Astrocyte (in vitro differentiated cells and primary cell): ENCODE measurements around the gene CYP4F2. TPM values are rescaled to one million over a fixed set of nuclear protein-coding genes. Genes with fewer than 3 reads are reported as not detected.
"Not testable (repeated sequence)": the region's sequence is repeated elsewhere in the genome, so short reads cannot be mapped to it uniquely, and the experiment has no call there.

Source experiments
- DNase-seq: peaks from one replicate; pipeline ENCODE4 v3.0.0-alpha.2; 2010; ENCODE audit warnings: low read depth
- FAIRE-seq: peaks from 2 replicates; lab custom pipeline; 2011; peaks lifted over from hg19 to GRCh38; lab: Jason Lieb, UNC
- H2AFZ ChIP-seq: 2 replicates; pipeline ENCODE4 v1.6.0; 2012; ENCODE audit warnings: low read depth, low read length, inconsistent platforms
- H3K27ac ChIP-seq: 2 replicates; pipeline ENCODE4 v1.5.1; 2011; ENCODE audit warnings: low read depth, low read length, inconsistent platforms
- H3K27me3 ChIP-seq: 2 replicates; pipeline ENCODE4 v1.6.0; 2011; ENCODE audit warnings: low read length, inconsistent platforms; ENCODE audit not compliant: insufficient read depth
- H3K36me3 ChIP-seq: 2 replicates; pipeline ENCODE4 v1.5.1; 2011; ENCODE audit warnings: low read length, inconsistent platforms; ENCODE audit not compliant: insufficient read depth
- H3K4me1 ChIP-seq: 2 replicates; pipeline ENCODE4 v1.5.1; 2011; ENCODE audit warnings: low read length, inconsistent platforms; ENCODE audit not compliant: insufficient read depth
- H3K4me2 ChIP-seq: 2 replicates; pipeline ENCODE4 v1.6.0; 2012; ENCODE audit warnings: low read length, inconsistent platforms
- H3K4me3 ChIP-seq: 2 replicates; pipeline ENCODE4 v1.5.1; 2011; ENCODE audit warnings: low read depth, mild to moderate bottlenecking, low read length, inconsistent platforms; ENCODE audit not compliant: insufficient read depth
- H3K79me2 ChIP-seq: 2 replicates; pipeline ENCODE4 v1.6.0; 2012; ENCODE audit warnings: mild to moderate bottlenecking, low read length, inconsistent platforms; ENCODE audit not compliant: insufficient read depth
- H3K9ac ChIP-seq: 2 replicates; pipeline ENCODE4 v1.6.0; 2012; ENCODE audit warnings: mild to moderate bottlenecking, low read length, inconsistent platforms
- H3K9me3 ChIP-seq: 2 replicates; pipeline ENCODE4 v1.5.1; 2012; ENCODE audit warnings: low read depth, mild to moderate bottlenecking, low read length, inconsistent platforms; ENCODE audit not compliant: insufficient read depth
- H4K20me1 ChIP-seq: 2 replicates; pipeline ENCODE4 v1.6.0; 2012; ENCODE audit warnings: low read length, inconsistent platforms; ENCODE audit not compliant: insufficient read depth
- H3K27ac Mint-ChIP-seq: one replicate; pipeline ENCODE4 v1.8.0; 2021; ENCODE audit warnings: mild to moderate bottlenecking, mixed read lengths; ENCODE audit not compliant: unreplicated experiment
- H3K27me3 Mint-ChIP-seq: one replicate; pipeline ENCODE4 v1.8.0; 2021; ENCODE audit warnings: low read depth, mixed read lengths; ENCODE audit not compliant: unreplicated experiment
- H3K36me3 Mint-ChIP-seq: one replicate; pipeline ENCODE4 v1.8.0; 2021; ENCODE audit warnings: low read depth, mixed read lengths; ENCODE audit not compliant: unreplicated experiment
- H3K4me1 Mint-ChIP-seq: one replicate; pipeline ENCODE4 v1.8.0; 2021; ENCODE audit warnings: low read depth, mixed read lengths; ENCODE audit not compliant: unreplicated experiment
- H3K4me3 Mint-ChIP-seq: one replicate; pipeline ENCODE4 v1.8.0; 2021; ENCODE audit warnings: mild to moderate bottlenecking, moderate library complexity, mixed read lengths; ENCODE audit not compliant: unreplicated experiment
- H3K9me3 Mint-ChIP-seq: one replicate; pipeline ENCODE4 v1.8.0; 2021; ENCODE audit warnings: mild to moderate bottlenecking, mixed read lengths; ENCODE audit not compliant: unreplicated experiment
- EZH2 ChIP-seq: IDR thresholded peaks from 2 replicates; pipeline ENCODE4 v1.6.1; 2012; ENCODE audit warnings: mild to moderate bottlenecking, low read length, inconsistent platforms; ENCODE audit not compliant: insufficient read depth
- total RNA-seq: library from RNA; stranded (reverse); gene quantifications from 2 replicates; pipeline ENCODE4 v1.2.1, GENCODE V29; 2021
- TF ChIP-seq, protein P1 (sequence below): IDR thresholded peaks from 2 replicates; pipeline ENCODE4 v1.5.1; 2011; ENCODE audit warnings: low read depth, mild to moderate bottlenecking, inconsistent platforms, low read length, moderate library complexity; ENCODE audit not compliant: insufficient read depth

CYP4F2 gene
- total RNA-seq, 1 donor from 2014 or later: not detected

- H2AFZ ChIP-seq: no peak overlapping the region
- no peaks in the 10 kb centered on the region for H3K27me3 ChIP-seq
- Mint-ChIP-seq H3K4me1 (no peaks in the 10 kb centered on the region), H3K27ac (no peak overlapping the region), H3K36me3 (no peaks in the 10 kb centered on the region), H3K4me3 (no peak overlapping the region), H3K9me3 (peaks cover 19% of the 10 kb centered on the region), H3K27me3 (no peaks in the 10 kb centered on the region)
- peaks cover 6% of the 10 kb centered on the region for H3K9me3 ChIP-seq
- H3K4me1 ChIP-seq: no peaks in the 10 kb centered on the region
- no peak overlapping the region for H3K9ac ChIP-seq
- no peak for DNase-seq
- TF ChIP-seq, protein P1, sequence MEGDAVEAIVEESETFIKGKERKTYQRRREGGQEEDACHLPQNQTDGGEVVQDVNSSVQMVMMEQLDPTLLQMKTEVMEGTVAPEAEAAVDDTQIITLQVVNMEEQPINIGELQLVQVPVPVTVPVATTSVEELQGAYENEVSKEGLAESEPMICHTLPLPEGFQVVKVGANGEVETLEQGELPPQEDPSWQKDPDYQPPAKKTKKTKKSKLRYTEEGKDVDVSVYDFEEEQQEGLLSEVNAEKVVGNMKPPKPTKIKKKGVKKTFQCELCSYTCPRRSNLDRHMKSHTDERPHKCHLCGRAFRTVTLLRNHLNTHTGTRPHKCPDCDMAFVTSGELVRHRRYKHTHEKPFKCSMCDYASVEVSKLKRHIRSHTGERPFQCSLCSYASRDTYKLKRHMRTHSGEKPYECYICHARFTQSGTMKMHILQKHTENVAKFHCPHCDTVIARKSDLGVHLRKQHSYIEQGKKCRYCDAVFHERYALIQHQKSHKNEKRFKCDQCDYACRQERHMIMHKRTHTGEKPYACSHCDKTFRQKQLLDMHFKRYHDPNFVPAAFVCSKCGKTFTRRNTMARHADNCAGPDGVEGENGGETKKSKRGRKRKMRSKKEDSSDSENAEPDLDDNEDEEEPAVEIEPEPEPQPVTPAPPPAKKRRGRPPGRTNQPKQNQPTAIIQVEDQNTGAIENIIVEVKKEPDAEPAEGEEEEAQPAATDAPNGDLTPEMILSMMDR: no peak
- TF ChIP-seq EZH2: no peak
- H3K4me3 ChIP-seq: no peak overlapping the region
- H3K36me3 ChIP-seq: no peaks in the 10 kb centered on the region
- H4K20me1 ChIP-seq: no peaks in the 10 kb centered on the region
- no peak overlapping the region for H3K27ac ChIP-seq
- no peak overlapping the region for H3K4me2 ChIP-seq
- no peak for FAIRE-seq
- H3K79me2 ChIP-seq: no peaks in the 10 kb centered on the region
Observed at GRCh38 chr19:15893477-15893876, 4.4 kb downstream of the CYP4F2 start.

GRCh38 chr19:15892012-15892411, 5.9 kb downstream of the CYP4F2 start:
- DNase-seq (no peak), FAIRE-seq (no peak)
- no peaks in the 10 kb centered on the region for H3K36me3 ChIP-seq
- no peaks in the 10 kb centered on the region for H3K36me3 Mint-ChIP-seq
- H3K27me3 ChIP-seq: no peaks in the 10 kb centered on the region
- H4K20me1 ChIP-seq: no peaks in the 10 kb centered on the region
- H3K4me2 ChIP-seq: no peak overlapping the region
- no peak overlapping the region for H3K4me3 ChIP-seq
- TF ChIP-seq, protein P1: no peak
- TF ChIP-seq EZH2: no peak
- H3K9me3 Mint-ChIP-seq: peaks cover 15% of the 10 kb centered on the region
- no peak overlapping the region for H3K9ac ChIP-seq
- no peaks in the 10 kb centered on the region for H3K27me3 Mint-ChIP-seq
- H3K4me3 Mint-ChIP-seq: no peak overlapping the region
- H3K4me1 Mint-ChIP-seq: no peaks in the 10 kb centered on the region
- peaks cover 6% of the 10 kb centered on the region for H3K9me3 ChIP-seq
- no peaks in the 10 kb centered on the region for H3K4me1 ChIP-seq
- H3K79me2 ChIP-seq: no peaks in the 10 kb centered on the region
- H3K27ac Mint-ChIP-seq: no peak overlapping the region
- no peak overlapping the region for H2AFZ ChIP-seq
- no peak overlapping the region for H3K27ac ChIP-seq

DNA sequence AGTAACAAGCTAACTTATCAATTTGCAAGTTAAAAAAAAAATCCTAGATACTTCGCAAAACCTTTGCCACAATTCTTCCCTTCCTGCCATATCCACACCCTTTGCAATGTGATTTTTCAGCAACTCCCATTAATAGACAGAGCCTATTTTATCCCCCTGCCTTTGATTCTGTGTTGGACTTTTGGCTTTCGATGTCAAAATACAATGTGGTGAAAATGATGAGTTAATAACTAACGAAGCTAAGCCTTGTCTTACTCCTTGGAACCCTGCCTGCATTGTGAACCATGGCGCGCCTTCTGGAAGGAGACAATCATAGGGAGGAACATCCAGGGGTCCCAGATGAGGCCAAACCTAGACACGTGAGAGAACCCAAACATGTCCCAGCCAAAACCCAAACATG, 6.4 kb downstream of the CYP4F2 start:
- no peak overlapping the region for H3K27ac ChIP-seq
- peaks cover 6% of the 10 kb centered on the region for H3K9me3 ChIP-seq
- H3K79me2 ChIP-seq: no peaks in the 10 kb centered on the region
- no peaks in the 10 kb centered on the region for H3K4me1 ChIP-seq
- H4K20me1 ChIP-seq: no peaks in the 10 kb centered on the region
- Mint-ChIP-seq H3K4me3 (no peak overlapping the region), H3K36me3 (no peaks in the 10 kb centered on the region), H3K27ac (no peak overlapping the region), H3K27me3 (no peaks in the 10 kb centered on the region), H3K9me3 (peaks cover 15% of the 10 kb centered on the region), H3K4me1 (no peaks in the 10 kb centered on the region)
- DNase-seq: no peak
- no peak for TF ChIP-seq EZH2
- TF ChIP-seq, protein P1: no peak
- H3K9ac ChIP-seq: no peak overlapping the region
- H3K36me3 ChIP-seq: no peaks in the 10 kb centered on the region
- H3K27me3 ChIP-seq: no peaks in the 10 kb centered on the region
- FAIRE-seq: no peak
- H3K4me2 ChIP-seq: no peak overlapping the region
- H3K4me3 ChIP-seq: no peak overlapping the region
- H2AFZ ChIP-seq: no peak overlapping the region

- DNase-seq, H3K27ac Mint-ChIP-seq, H3K36me3 Mint-ChIP-seq, H3K4me2 ChIP-seq, H2AFZ ChIP-seq, H3K9me3 Mint-ChIP-seq, H3K27ac ChIP-seq, H3K9me3 ChIP-seq, H3K4me1 Mint-ChIP-seq, FAIRE-seq, H3K36me3 ChIP-seq, H3K27me3 ChIP-seq, H3K4me3 Mint-ChIP-seq, H4K20me1 ChIP-seq, H3K79me2 ChIP-seq, H3K27me3 Mint-ChIP-seq, H3K4me3 ChIP-seq, H3K9ac ChIP-seq, H3K4me1 ChIP-seq: not testable (repeated sequence)
Observed at GRCh38 chr19:15889339-15889738, 8.5 kb downstream of the CYP4F2 start.
